Cardiac fibroblast (primary cell): ENCODE results near the gene GEN1.
A peak's percentile ranks its signal among the peaks of the same experiment; 100 is the strongest.

ENCODE experiments used
- DNase-seq, 2 donors: peaks; one replicate each; pipeline versions ENCODE4 v3.0.0 to v3.0.0-alpha.2; 2010; ENCODE audit warnings: low read depth in 2 of 2
- H3K4me3 ChIP-seq, 2 donors: replicated peaks in 1 of 2; 1 replicate in 1 of 2; 2 replicates in 1 of 2; pipeline ENCODE4 v1.5.1; 2011; ENCODE audit warnings: low read depth in 2 of 2, low read length in 2 of 2, mild to moderate bottlenecking in 2 of 2, moderate library complexity in 1 of 2
- CTCF ChIP-seq: IDR thresholded peaks from one replicate; pipeline ENCODE4 v1.5.1; 2011; ENCODE audit warnings: low read depth, mild to moderate bottlenecking, low read length, inconsistent platforms

Gene GEN1

GRCh38 chr2:17733599-17733998, 20.3 kb upstream of the GEN1 start:
- H3K4me3 ChIP-seq = no peak overlapping the region
- TF ChIP-seq CTCF = no peak
- no peak for DNase-seq

GRCh38 chr2:17735864-17736263, 18.1 kb upstream of the GEN1 start:
- DNase-seq = no peak
- no peak overlapping the region for H3K4me3 ChIP-seq
- no peak for TF ChIP-seq CTCF

- peak; percentile 71 to 76 for DNase-seq
- H3K4me3 ChIP-seq = no peak overlapping the region
- no peak for TF ChIP-seq CTCF
Observed at GRCh38 chr2:17736989-17737388, 16.9 kb upstream of the GEN1 start.

- no peak for DNase-seq
- TF ChIP-seq CTCF = no peak
- H3K4me3 ChIP-seq = no peak overlapping the region
Observed at GRCh38 chr2:17740203-17740602, 13.7 kb upstream of the GEN1 start.

- H3K4me3 ChIP-seq = no peak overlapping the region
- TF ChIP-seq CTCF = no peak
- peak in 1 of 2 donors; percentile 38 for DNase-seq
Observed at GRCh38 chr2:17747684-17748452, 6.1 kb upstream of the GEN1 start.

GRCh38 chr2:17748745-17749144, 5.2 kb upstream of the GEN1 start:
- DNase-seq = no peak
- TF ChIP-seq CTCF = no peak
- no peak overlapping the region for H3K4me3 ChIP-seq
